ENCODE data around the gene MOK.

The MOK gene

DNA sequence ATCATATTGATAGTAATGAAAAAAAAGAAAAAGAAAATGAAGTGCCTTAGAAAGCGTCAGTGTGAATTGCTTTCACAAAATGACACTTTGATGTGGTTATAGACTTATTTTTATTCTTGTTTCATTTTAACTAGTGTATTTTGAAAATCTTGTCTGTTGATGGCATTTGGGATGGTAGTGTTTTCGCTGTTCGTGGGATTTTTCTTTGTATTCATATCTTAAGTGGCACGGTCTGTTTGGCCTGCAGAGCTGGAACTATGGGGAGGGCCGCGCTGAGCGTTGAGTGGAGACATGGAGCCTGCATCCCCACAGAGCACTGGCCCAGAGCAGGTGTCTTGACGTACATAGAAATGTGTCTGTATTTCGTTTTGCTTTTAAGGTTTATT is 103.6 kb downstream of the MOK start:
- no peak for DNase-seq

DNA sequence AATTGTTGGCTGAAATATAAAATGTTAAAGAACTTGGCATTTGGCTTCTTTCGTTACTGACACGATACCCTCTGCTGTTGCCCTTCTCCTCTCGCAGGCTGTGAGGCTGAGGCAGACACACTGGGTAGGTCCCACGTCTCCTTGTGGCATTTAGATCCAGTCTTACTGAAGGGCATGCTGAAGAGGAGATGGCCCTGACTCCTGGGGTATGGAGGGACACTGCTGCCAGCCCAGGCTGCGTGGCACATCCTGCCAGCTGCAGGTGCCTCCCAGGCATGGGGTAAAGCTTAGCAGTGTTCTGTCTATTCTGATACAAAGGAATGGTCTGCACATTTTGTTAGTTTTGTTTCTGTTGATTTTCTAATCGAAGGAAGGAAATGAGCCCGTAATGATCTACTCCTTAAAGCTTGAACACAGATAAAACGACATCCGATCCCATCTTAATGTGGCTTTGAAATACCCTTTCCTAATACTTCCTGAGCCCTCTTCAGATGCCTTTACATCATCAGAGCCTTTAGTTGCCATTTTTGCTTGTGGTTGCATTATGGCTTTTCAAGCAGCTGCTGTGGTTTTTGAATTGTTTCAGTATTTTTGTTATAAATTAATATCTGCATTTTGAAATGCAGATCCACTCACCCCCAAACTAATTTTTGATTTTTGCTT is 104.1 kb downstream of the MOK start:
- no peak for DNase-seq

DNA sequence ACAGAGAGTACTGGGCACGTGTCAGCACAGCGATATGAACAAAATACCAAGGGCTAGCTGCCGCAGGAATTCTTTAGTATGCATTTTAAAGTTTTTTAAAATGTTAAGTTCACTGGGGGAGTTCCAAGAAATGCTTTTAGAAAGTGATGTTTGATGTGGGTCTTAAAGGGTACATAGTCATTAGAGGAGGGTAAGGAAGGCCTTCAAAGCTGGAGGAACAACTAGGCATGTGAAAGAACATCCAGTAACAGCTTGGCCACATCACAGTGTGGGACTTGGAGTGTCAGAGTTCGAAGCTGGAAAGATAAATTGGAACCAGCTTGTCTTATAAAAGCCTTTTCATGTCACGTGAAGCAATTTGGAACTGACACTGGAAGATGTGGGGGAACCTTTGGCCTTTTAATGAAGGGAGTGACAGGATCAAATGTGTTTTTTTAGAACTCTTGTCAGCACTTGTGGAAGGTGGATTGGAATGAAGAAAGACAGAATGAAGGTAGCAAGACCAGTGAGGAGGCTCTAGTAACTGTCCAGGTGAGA is 107.6 kb downstream of the MOK start:
- DNase-seq, result no peak

DNA sequence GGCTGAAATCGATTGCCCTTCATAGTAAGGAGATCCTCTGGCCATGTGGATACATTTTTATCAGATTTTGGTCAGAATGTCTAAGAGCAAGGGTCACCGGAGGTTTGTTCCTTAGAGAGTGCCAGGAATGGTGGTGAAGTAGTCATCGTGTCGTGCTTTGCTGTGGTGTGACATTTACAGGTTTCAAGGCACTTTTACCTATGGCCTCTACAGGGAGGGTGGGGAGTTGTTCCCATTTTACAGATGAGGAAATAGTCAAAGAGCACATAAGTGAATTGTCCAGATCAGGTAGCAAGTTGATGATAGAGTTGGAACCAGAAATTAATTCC is 108.1 kb downstream of the MOK start:
- no peak for DNase-seq

DNA sequence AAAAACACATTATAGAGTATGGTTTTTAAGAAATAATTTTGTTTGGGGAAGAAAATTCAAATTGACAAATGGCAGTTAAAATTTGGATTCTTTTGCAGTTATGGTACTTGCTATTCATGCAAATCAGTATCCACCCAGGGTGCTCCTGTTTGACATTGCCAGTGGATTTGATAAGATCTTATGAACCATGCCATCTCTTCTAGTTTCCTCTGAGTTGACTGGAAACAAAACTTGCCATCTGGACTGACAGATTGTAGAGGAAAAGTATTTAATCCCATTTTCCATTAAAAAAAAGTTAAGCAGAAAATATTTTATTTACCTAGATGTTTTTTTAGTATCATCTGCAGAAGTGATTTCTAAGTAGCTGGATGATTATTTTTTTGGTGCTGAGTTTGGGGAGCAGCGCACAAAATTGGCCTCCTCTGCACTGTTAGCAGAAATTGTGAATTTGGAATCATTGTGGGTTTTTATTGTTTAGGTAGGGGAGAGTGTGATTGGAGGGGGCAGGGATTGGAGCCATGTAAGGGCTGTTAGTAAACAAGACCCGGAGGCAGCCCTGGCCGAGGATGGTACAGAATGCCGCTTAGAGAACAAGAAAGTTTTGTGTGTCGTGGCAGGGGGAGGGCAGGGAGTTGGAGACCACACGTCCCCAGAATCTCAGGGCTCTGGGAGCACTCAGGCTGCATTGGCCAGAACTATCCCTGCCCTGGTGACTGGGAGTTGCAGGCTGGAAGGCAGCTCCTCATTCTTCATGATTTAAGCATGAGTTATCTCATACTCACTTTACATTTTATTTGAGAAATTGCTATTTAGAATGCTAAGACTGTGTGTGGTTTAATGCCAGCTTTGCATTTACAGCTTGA is 108.7 kb downstream of the MOK start:
- DNase-seq, result no peak

DNA sequence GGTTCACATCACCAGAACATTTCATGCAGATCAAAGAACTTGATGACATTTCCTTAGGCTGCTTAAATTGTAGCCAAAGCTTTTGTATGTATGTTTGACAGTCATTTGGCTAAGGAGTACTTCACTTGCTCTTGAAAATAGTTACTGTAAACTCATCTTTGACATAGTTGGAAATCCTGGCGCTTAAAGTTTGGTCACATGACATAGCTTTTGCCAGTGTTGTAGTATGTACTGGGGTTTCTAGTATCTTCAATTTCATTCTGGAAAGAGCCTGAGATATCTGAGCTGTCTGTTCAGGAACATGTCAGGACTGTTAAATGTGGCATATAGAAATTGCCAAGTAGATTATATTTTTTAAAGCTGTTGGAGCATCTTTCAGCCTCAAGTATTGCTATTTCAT is 109.5 kb downstream of the MOK start:
- DNase-seq, result no peak

DNA sequence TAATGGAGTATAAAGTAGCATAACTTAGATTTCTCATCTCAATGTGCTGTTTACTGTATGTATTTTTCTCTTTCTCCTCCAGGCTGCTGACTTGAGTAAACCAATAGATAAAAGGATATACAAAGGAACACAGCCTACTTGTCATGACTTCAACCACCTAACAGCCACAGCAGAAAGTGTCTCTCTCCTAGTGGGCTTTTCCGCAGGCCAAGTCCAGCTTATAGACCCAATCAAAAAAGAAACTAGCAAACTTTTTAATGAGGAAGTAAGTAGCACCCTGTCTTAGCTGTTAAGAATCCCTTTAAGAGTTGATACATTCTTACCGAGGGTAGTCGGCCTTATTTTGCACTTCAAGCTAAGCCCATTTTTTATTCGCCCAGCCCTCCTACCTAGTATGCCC is 110.1 kb downstream of the MOK start:
- no peak for DNase-seq

DNA sequence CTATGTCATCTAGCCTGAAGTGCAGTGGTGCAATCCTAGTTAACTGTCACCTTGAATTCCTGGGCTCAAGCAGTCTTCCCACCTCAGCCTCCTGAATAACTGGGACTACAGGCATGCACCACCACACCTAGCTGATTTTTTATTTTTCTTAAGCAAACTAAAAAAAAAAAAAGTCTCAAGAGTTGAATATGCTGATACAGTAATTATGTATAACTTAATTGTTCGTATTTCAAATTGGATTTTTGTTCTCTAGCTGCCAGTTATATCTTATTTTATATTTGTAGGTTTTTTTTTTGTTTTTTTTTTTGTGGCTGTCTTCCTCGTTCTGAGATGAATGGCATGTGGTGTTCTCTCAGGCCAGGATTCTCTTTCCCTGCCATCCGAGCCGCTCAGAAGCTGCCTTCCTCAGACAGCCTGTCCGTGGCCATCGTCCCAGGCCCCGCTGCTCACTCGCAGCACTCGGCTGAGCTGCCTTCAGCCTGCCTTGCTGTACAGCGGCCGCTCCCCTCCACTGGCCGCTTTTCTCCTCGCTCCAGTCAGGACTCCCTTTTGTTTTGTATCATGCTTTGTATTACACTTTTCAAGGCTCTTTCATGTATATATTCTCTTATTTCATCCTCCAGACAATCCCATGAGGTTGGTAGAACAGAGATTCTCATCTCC is 112.0 kb downstream of the MOK start:
- DNase-seq, result no peak

DNA sequence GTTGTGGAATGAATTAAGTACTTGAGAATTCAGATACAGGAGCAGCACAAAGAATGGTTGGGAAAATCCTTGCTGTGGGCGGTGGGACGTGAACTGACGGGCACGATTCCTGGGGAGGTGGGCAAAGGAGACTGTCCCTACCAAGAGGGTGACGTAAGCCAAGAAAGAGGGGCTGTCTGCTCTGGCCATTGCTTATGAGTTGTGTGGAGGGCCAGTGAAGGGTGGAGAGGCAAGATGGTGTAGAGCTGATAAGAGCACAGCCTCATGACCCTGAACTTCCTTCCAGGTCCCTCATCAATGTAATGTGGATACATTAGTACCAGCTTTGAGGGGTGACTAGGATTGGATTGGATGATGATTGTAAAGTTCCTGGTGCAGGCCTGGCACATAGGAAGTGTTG is 115.1 kb downstream of the MOK start:
- DNase-seq, result no peak

DNA sequence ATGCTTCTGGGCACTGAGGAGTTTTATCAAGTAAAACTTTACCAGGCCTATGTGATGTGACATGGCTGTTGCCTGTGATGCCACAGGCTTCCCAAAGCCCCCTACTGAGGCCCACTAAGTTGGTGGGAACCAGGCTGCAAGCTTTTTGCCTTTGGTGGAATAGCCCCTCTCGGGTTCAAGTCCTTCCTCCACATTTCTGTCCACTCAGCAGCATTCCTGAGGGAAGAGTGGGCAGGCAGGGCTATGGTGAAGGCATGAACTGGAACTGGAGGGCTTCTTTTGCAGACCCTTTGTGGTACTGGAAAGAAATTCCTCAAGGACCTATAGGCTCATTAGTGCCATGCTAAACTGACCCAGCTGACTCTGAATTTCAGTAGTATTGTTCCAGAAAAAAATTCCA is 116.8 kb downstream of the MOK start:
- no peak for DNase-seq

DNA sequence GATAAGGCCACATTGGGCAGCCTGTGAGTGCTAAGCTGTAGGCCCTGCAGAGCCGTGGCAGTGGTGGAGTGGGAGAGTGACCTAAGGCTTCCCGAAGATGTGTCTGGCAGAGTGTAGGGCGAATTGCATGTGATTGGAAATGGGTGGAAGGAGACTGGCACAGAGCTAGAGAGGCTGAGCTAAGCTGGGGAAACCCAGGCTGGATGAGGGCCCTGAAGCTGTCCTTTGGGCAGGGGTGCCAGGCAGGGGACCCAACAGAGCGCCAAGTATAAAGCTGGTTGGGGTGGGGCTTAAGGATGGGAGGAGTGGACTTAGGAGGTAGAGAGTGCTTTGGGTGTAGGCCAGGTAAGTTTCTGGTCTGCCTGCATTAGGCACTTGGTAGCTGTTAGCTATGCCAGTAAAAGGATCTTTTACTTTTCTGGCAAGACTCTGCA is 117.4 kb downstream of the MOK start:
- no peak for DNase-seq

DNA sequence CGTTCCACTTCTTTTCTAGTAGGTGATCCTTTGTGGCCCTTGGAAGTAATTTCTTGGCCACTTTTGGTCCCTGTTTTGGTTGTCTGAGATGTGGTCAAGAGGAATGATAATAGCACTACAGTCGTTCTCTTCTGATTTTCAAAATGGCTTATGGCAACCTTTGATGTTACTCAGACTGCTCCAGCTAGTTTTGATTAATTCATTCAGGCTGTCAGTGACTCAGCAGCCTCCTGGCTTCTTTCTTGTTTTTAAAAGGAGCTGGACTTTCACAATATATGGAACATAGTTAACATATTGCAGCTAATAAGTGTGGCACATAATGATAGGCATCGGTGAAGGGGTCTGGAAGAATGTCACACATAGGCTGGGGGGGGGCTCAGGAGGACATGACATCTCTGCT is 117.9 kb downstream of the MOK start:
- DNase-seq, result no peak

DNA sequence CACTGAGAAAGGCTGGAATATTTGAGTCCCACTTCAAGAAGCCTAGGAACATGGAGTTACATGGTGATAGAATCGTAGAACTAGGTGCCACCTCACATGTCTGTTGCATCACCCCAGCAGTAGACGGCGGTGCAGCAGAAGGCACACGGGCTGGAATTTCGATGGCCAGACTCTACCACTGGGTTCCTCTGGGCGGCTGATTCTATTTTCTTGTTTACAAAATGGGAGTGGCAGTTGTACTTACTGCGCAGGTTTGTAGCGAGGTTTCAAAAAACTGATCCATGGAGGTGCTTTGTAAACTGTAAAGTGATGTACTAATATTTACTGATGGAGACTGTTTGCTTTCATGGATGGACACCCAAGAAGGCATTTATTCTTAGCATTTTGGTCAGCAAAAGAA is 119.6 kb downstream of the MOK start:
- peak; percentile 87 for DNase-seq

DNA sequence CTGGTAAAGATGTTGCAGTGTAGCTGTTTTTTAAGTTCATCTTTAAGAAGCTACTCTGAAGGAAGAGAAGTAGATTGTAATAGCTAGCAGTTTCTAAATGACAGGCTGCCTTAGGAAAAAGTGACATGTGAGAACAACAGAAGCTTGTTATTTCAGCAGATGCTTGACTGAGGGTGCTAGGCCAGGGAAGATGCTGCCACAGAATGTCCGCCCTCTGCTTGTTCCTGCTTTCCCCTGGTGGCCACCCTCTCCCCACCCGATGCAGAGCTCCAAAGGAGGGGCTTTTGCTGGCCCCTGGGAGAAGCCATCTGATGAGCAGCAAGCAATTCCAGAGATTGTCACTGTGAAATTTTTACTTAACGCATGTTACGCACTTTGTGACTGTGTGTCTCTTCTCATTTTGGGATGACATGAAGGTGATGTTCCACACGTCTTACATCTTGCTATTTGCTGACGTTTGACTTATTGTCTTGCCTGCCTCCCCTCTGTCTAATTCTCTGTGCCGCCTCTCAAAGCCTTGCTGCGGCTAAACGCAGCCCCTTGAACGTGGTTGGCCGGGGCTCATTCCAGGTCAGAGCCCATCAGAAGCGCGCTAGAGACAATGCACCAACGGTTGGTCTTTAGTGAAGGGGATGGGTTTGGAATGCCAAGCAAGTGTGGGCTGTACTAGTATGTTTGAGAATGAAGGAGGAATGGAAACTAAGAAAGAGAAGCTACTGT is 120.5 kb downstream of the MOK start:
- DNase-seq, result peak; percentile 18

DNA sequence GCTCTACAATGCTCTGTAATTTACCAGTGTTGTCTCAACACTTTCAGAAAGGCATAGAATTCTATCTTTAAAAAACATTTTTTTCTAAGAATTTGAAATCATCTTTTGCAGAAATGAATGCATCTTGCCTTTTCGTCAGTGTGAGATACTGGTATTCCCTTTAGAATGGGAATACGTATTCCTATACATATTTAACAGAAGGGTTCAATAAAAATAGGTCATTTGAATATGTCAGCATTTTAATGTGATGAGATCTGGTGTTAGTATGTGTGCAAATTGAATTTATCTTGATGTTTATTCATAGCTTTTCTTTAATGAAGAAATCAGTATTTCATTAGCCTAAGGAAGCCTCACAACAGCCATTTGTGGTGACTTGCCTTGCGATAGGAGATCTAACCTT is 121.1 kb downstream of the MOK start:
- DNase-seq, result no peak

DNA sequence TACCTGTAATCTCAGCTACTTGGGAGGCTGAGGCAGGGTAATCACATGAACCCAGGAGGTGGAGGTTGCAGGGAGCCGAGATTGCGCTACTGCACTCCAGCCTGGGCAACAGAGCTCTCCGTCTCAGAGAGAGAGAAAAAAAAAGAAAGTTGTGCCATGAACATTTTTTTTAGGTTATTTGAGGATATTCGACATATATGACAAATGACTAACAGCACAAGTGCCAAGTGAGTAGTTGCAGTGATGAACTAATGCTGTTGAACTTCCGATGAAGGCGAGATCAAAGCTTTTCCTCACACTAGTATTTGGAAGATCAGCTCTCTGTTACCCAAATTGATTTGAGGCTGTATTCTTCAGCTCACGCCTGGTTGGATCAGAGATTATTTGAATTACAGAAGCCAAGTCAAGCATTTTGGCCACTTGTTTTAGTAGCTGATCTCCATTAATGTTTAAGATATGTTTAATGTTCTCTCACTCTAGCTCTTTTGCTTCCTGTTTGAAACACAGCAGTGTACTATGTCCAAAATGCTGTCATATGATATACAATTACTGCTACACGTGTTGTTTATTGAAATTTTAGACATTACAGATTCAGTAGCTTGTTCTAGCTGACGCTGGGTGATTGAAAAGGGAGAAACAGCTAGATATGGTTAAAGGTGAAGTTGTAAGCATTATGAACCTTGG is 121.9 kb downstream of the MOK start:
- no peak for DNase-seq

DNA sequence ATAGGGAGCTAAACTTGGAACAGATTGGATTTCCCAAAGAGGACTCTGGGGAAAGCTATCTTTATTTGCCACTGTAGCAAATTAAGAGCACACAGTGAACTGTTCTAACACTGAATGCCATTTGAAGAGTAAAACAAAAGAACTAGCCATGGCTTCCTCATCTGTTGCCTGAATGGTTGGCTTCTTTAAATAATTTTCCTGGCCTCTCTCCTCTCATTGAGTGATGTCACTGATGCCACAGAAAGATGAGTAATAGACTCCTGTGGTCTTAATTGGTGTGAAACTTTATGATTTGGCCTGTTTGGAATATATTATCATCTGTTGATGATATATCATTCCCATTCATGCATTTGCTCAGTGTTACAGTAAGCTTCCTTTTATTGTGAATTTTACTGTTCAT is 122.8 kb downstream of the MOK start:
- DNase-seq, result peak; percentile 76

DNA sequence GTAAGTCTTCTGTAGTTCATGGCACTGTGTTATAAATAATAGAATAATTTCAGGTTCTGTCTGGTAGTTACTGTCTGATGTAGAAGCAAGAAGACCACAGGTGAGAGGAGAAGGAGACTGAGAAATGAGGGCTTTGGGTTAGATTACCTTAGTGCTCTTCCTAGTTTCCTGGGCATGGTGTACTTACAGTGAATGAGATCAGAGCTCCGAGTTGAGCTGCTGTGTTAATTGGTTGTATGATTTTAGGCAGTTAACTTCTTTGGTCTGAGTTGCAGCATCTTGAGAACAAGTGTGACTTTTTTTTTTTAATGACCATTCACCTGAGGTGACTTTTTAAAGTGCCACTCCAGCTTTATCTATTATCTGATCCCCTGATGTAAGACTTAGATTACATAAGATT is 123.8 kb downstream of the MOK start:
- peak; percentile 13 for DNase-seq

DNA sequence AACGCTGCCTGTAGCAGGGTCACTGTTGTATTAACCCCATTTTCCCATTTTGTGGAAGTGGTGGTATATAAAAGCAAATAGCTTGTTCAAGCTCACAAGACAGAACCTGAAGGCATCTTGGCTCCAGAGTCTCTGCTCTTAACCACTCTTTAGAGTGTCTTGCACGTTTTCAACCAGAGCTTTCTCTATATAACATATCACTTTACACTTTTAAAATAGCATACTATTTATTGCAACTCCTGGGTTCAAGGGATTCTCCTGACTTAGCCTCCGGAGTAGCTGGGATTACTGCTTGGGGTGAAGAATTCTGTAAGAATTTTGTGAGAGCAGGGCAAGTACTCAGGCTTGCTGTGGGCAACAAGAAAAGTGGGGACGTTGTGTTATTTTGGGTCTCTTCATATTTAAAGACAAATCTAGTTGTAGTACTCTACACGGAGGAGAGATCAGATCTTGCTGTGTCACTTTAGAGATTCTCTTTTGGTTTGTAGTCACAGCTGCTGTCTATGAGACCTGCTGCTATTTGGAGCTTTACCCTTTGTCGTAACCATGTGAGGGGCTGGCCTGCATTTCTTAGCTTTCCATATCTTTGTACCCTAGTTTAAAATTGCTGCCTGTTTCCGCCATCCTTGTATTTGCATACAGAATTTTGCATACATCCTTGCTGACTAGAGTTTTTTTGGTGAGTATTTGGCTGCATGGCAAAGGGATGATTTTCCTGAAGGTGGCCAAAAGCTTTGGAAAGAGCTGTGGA is 124.5 kb downstream of the MOK start:
- DNase-seq, result no peak

Data from NCI-H69 (cell line).